Activated CD4-positive, alpha-beta T cell treated with anti-CD3 and anti-CD28 coated beads, Interleukin-2, amount 50 U/mL, for 24 hours (primary cell): ENCODE measurements around the gene ARHGAP6.

Experiments
- DNase-seq, 2 donors: peaks; one replicate each; pipeline ENCODE4 v3.0.0-alpha.2; 2020; ENCODE audit warnings: low read depth in 1 of 2, low spot score in 1 of 2

Gene ARHGAP6

GRCh38 chrX:11117745-11118144, 548.0 kb downstream of the ARHGAP6 start:
- DNase-seq, result no peak

GRCh38 chrX:11113731-11114130, 552.0 kb downstream of the ARHGAP6 start:
- DNase-seq, result no peak

GRCh38 chrX:11111947-11112346, 553.8 kb downstream of the ARHGAP6 start:
- DNase-seq, result no peak

- DNase-seq, result peak; percentile 69 to 74
Measured at GRCh38 chrX:11111037-11111851, 554.5 kb downstream of the ARHGAP6 start, which contains the start of gene HCCS. Gene HCCS (plus strand): TSS chrX:11111332. CDS start chrX:11112061, 729 bp downstream.

- DNase-seq, result no peak
Measured at GRCh38 chrX:11109968-11110367, 555.8 kb downstream of the ARHGAP6 start.

GRCh38 chrX:11108253-11108941, 557.3 kb downstream of the ARHGAP6 start:
- DNase-seq, result no peak

- DNase-seq, result no peak
Measured at GRCh38 chrX:11105080-11105479, 560.6 kb downstream of the ARHGAP6 start.

GRCh38 chrX:11103751-11104150, 562.0 kb downstream of the ARHGAP6 start:
- no peak for DNase-seq

- no peak for DNase-seq
Measured at GRCh38 chrX:11103006-11103405, 562.7 kb downstream of the ARHGAP6 start.

- no peak for DNase-seq
Measured at GRCh38 chrX:11100281-11101035, 565.3 kb downstream of the ARHGAP6 start.

GRCh38 chrX:11099465-11099864, 566.3 kb downstream of the ARHGAP6 start:
- no peak for DNase-seq

GRCh38 chrX:11097933-11098332, 567.8 kb downstream of the ARHGAP6 start:
- DNase-seq, result no peak

GRCh38 chrX:11089802-11090201, 575.9 kb downstream of the ARHGAP6 start:
- DNase-seq, result no peak
